Measurements from ENCODE around the gene HMCN1.

- TF ChIP-seq CTCF (IDR thresholded peaks at IDR 0.05) (no peak), EZH2phosphoT487 (IDR thresholded peaks at IDR 0.05; ENCODE audit: borderline replicate concordance, low read depth) (no peak), CHD2 (IDR thresholded peaks at IDR 0.05; ENCODE audit: low read length, partially characterized antibody) (no peak), SIN3A (IDR thresholded peaks at IDR 0.05; ENCODE audit: borderline replicate concordance, low read depth, low read length) (no peak), EP300 (IDR thresholded peaks at IDR 0.05; ENCODE audit: borderline replicate concordance in 1 of 2, low read depth in 1 of 2, low read length in 1 of 2) (no peak), NFIC (IDR thresholded peaks at IDR 0.05; ENCODE audit: borderline replicate concordance) (no peak), POLR2AphosphoS5 (IDR thresholded peaks at IDR 0.05; ENCODE audit: low read depth, low read length) (no peak), FOXM1 (IDR thresholded peaks at IDR 0.05; ENCODE audit: low read depth) (no peak), SMC3 (IDR thresholded peaks at IDR 0.05; ENCODE audit: low read depth, low read length) (no peak), JUND (IDR thresholded peaks at IDR 0.05) (no peak), REST (IDR thresholded peaks at IDR 0.05; ENCODE audit: low read depth, low read length) (no peak), MAX (IDR thresholded peaks at IDR 0.05; ENCODE audit: low read depth) (no peak), RCOR1 (IDR thresholded peaks at IDR 0.05; ENCODE audit: low read length) (no peak)
Measured at GRCh38 chr1:186027621-186028020, 293.4 kb downstream of the HMCN1 start.
